Cardiac fibroblast (primary cell): ENCODE data around the gene MTHFD2L.

Experiments used
- DNase-seq, 2 donors: peaks; one replicate each; pipeline versions ENCODE4 v3.0.0 to v3.0.0-alpha.2; 2010; ENCODE audit warnings: low read depth in 2 of 2
- H3K4me3 ChIP-seq, 2 donors: replicated peaks in 1 of 2; 1 replicate in 1 of 2; 2 replicates in 1 of 2; pipeline ENCODE4 v1.5.1; 2011; ENCODE audit warnings: low read depth in 2 of 2, low read length in 2 of 2, mild to moderate bottlenecking in 2 of 2, moderate library complexity in 1 of 2
- CTCF ChIP-seq: IDR thresholded peaks from one replicate; pipeline ENCODE4 v1.5.1; 2011; ENCODE audit warnings: low read depth, mild to moderate bottlenecking, low read length, inconsistent platforms

MTHFD2L gene

GRCh38 chr4:74111306-74111975 lies 46.5 kb upstream of the MTHFD2L start:
- no peak for DNase-seq
- peak; percentile 0 for TF ChIP-seq CTCF
- no peak overlapping the region for H3K4me3 ChIP-seq

GRCh38 chr4:74111990-74112389 lies 45.9 kb upstream of the MTHFD2L start:
- H3K4me3 ChIP-seq: no peak overlapping the region
- DNase-seq: peak; percentile 84 to 90
- peak; percentile 2 for TF ChIP-seq CTCF

GRCh38 chr4:74112399-74113105 lies 45.4 kb upstream of the MTHFD2L start:
- DNase-seq: peak; percentile 46 to 55
- TF ChIP-seq CTCF: no peak
- no peak overlapping the region for H3K4me3 ChIP-seq

- DNase-seq: peak; percentile 63 to 89
- H3K4me3 ChIP-seq: no peak overlapping the region
- no peak for TF ChIP-seq CTCF
These were observed 43.7 kb upstream of the MTHFD2L start for GRCh38 chr4:74114234-74114633.

GRCh38 chr4:74117024-74117534 lies 40.8 kb upstream of the MTHFD2L start:
- TF ChIP-seq CTCF: no peak
- peak; percentile 98 to 99 for DNase-seq
- no peak overlapping the region for H3K4me3 ChIP-seq

GRCh38 chr4:74118600-74119338 lies 39.1 kb upstream of the MTHFD2L start:
- H3K4me3 ChIP-seq: no peak overlapping the region
- no peak for TF ChIP-seq CTCF
- DNase-seq: no peak
